HepG2 (cell line): ENCODE data around the gene C19orf73. TPM values are rescaled to one million over a fixed set of nuclear protein-coding genes. Genes with fewer than 3 reads are reported as not detected.
A peak's percentile ranks its signal among the peaks of the same experiment; 100 is the strongest.

ENCODE experiments used
- ATRX ChIP-seq: sonication (generic); formaldehyde crosslinking; IDR thresholded peaks from 2 replicates; pipeline ENCODE4 v1.4.0; 2020; ENCODE audit warnings: missing genetic modification reagents, borderline replicate concordance
- KIAA2018 ChIP-seq: sonication (generic); formaldehyde crosslinking; IDR thresholded peaks from 2 replicates; pipeline ENCODE4 v1.5.0; 2020; ENCODE audit warnings: mild to moderate bottlenecking, missing genetic modification reagents, borderline replicate concordance
- NFE2L1 ChIP-seq: sonication (generic); formaldehyde crosslinking; IDR thresholded peaks from 2 replicates; pipeline ENCODE4 v1.4.0; 2020; ENCODE audit warnings: missing genetic modification reagents, mild to moderate bottlenecking, borderline replicate concordance
- SIN3A ChIP-seq: IDR thresholded peaks from 2 replicates; pipeline ENCODE4 v1.6.1; 2011; ENCODE audit warnings: low read depth, mild to moderate bottlenecking, control low read depth, low read length, borderline replicate concordance
- SP1 ChIP-seq, 2 experiments: fragments of 450-650 bp in 1 of 2; sonication (generic) in 1 of 2; formaldehyde crosslinking in 1 of 2; IDR thresholded peaks; 2 replicates each; pipeline versions ENCODE4 v1.4.0 to v1.6.1; 2016 to 2020; ENCODE audit warnings: missing genetic modification reagents in 1 of 2
- TSC22D2 ChIP-seq: sonication (generic); formaldehyde crosslinking; IDR thresholded peaks from 2 replicates; pipeline ENCODE4 v1.5.1; 2020; ENCODE audit warnings: missing genetic modification reagents, mild to moderate bottlenecking, borderline replicate concordance
- ZMAT5 ChIP-seq: sonication (generic); formaldehyde crosslinking; IDR thresholded peaks from 2 replicates; pipeline ENCODE4 v1.5.0; 2020; ENCODE audit warnings: mild to moderate bottlenecking, low read depth, missing genetic modification reagents, borderline replicate concordance
- ZNF160 ChIP-seq: sonication (generic); formaldehyde crosslinking; IDR thresholded peaks from 2 replicates; pipeline ENCODE4 v1.8.0; 2022; ENCODE audit warnings: mild to moderate bottlenecking, inconsistent platforms, missing genetic modification reagents
- ZNF609 ChIP-seq: sonication (generic); formaldehyde crosslinking; IDR thresholded peaks from 2 replicates; pipeline ENCODE4 v1.4.0; 2020; ENCODE audit warnings: mild to moderate bottlenecking, missing genetic modification reagents, borderline replicate concordance
- ZNF816 ChIP-seq: sonication (generic); formaldehyde crosslinking; IDR thresholded peaks from 2 replicates; pipeline ENCODE4 v1.8.0; 2022; ENCODE audit warnings: missing genetic modification reagents, mild to moderate bottlenecking, borderline replicate concordance
- polyA plus RNA-seq, 8 experiments: library from polyadenylated mRNA; depleted of rRNA in 3 of 8; stranded (reverse) in 7 of 8; unstranded in 1 of 8; fragments of >200 nt; fragmentation: Illumina TruSeq in 4 of 8; extraction: Trizol in 4 of 8; gene quantifications; 2 replicates each; pipeline versions ENCODE4 v1.2.1 to v1.2.3, GENCODE V29; 2011 to 2016; ENCODE audit warnings: low read depth in 4 of 8, missing spikeins in 1 of 8, mixed read lengths in 1 of 8; ENCODE audit not compliant: insufficient read depth in 1 of 8
- total RNA-seq, 5 experiments: library from RNA; depleted of rRNA; stranded (reverse); fragments of >200 nt; fragmentation: Illumina TruSeq; extraction: Trizol; gene quantifications; 2 replicates each; pipeline ENCODE4 v1.2.3, GENCODE V29; 2016; ENCODE audit warnings: low read depth in 1 of 5
- TF ChIP-seq, protein P1 (sequence below): sonication (generic); formaldehyde crosslinking; IDR thresholded peaks from 2 replicates; pipeline ENCODE4 v1.4.0; 2020; ENCODE audit warnings: missing genetic modification reagents, mild to moderate bottlenecking, borderline replicate concordance

C19orf73 gene
- total and polyA plus RNA-seq, 2 of the 13 experiments (the other 11 are each of a cell fraction or from before 2014, with no cell fraction given): 1.4 to 1.5 TPM

DNA sequence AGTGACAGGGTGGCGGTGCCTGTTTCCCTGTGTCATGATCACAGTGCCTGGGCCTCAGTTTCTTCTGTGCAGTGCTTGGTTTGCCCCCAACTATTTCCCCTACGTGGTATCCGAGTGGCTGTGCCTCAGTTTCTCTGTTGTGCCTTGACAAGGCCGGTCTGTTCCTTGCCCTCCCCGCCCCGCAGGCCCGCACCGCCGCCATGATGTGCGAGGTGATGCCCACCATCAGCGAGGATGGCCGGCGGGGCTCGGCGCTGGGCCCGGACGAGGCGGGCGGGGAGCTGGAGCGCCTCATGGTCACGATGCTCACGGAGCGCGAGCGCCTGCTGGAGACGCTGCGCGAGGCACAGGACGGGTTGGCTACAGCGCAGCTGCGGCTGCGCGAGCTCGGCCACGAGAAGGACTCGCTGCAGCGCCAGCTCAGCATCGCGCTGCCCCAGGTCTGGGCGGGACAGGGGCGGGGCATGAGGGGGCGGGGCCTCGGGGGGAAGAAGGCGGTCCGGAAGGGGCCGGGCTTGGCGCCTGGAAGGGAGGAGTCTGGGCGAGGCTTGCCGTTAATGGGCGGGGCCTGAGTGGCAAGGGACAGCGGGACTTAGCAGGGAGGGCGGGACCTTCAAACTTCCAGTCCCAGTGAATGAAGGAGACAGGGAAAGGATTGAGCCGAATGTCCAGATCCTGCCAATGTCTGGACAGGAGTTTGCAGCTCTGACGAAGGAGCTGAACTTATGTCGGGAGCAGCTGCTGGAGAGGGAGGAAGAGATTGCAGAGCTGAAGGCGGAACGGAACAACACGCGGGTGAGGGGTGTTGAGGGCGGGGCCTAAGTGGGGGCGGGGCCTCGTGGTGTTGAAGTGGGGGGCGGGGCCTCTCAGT lies 9.0 kb upstream of the C19orf73 start (continued):
- TF ChIP-seq ZNF160 (CRISPR knock-in tag): peak; percentile 93
- peak; percentile 92; the same call in 1 of the 2 replicates for TF ChIP-seq NFE2L1
- TF ChIP-seq ATRX (CRISPR knock-in tag): peak; percentile 84; the same call in 1 of the 2 replicates
- peak; percentile 95 for TF ChIP-seq SIN3A
- no peak for TF ChIP-seq SP1 (IDR thresholded peaks at IDR 0.05)
- TF ChIP-seq SP1 (CRISPR knock-in tag; IDR thresholded peaks at IDR 0.05): no peak; the same call in 1 of the 2 replicates
- peak; percentile 55; the same call in 1 of the 2 replicates for TF ChIP-seq KIAA2018
- TF ChIP-seq TSC22D2 (CRISPR knock-in tag): peak; percentile 98
- TF ChIP-seq, protein P1, sequence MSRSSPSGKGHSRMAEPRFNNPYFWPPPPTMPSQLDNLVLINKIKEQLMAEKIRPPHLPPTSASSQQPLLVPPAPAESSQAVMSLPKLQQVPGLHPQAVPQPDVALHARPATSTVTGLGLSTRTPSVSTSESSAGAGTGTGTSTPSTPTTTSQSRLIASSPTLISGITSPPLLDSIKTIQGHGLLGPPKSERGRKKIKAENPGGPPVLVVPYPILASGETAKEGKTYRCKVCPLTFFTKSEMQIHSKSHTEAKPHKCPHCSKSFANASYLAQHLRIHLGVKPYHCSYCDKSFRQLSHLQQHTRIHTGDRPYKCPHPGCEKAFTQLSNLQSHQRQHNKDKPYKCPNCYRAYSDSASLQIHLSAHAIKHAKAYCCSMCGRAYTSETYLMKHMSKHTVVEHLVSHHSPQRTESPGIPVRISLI (CRISPR knock-in tag): peak; percentile 78; the same call in 1 of the 2 replicates
- TF ChIP-seq ZMAT5: no peak
- peak; percentile 88 for TF ChIP-seq ZNF609
- TF ChIP-seq ZNF816 (CRISPR knock-in tag): peak; percentile 87; the same call in 1 of the 2 replicates
